Effector memory CD4-positive, alpha-beta T cell (primary cell): Measurements from ENCODE around the gene GPR141.
"Not testable (repeated sequence)": the region's sequence is repeated elsewhere in the genome, so short reads cannot be mapped to it uniquely, and the experiment has no call there.

Source experiments
- DNase-seq, 3 donors: peaks; one replicate each; pipeline ENCODE4 v3.0.0-alpha.2; 2020
- H3K27ac ChIP-seq: 2 replicates; pipeline ENCODE4 v1.7.0; 2013; ENCODE audit warnings: mild to moderate bottlenecking, low read length, moderate library complexity; ENCODE audit not compliant: insufficient read depth, poor library complexity, severe bottlenecking
- H3K27me3 ChIP-seq: replicated peaks from 2 replicates; pipeline ENCODE4 v1.7.0; 2013; ENCODE audit warnings: mild to moderate bottlenecking, low read length; ENCODE audit not compliant: insufficient read depth, control insufficient read depth, poor library complexity, severe bottlenecking
- H3K36me3 ChIP-seq: 2 replicates; pipeline ENCODE4 v1.7.0; 2013; ENCODE audit warnings: mild to moderate bottlenecking, low read length, moderate library complexity; ENCODE audit not compliant: control insufficient read depth, insufficient read depth
- H3K4me1 ChIP-seq: 2 replicates; pipeline ENCODE4 v1.7.0; 2013; ENCODE audit warnings: low read length, mild to moderate bottlenecking; ENCODE audit not compliant: control insufficient read depth, insufficient read depth, poor library complexity, severe bottlenecking
- H3K4me3 ChIP-seq: 2 replicates; pipeline ENCODE4 v1.7.0; 2013; ENCODE audit warnings: low read length, low read depth, mild to moderate bottlenecking; ENCODE audit not compliant: insufficient read depth, poor library complexity, severe bottlenecking
- H3K9me3 ChIP-seq: 2 replicates; pipeline ENCODE4 v1.7.0; 2013; ENCODE audit warnings: mild to moderate bottlenecking, low read length, moderate library complexity; ENCODE audit not compliant: control insufficient read depth

GPR141 gene

GRCh38 chr7:37684927-37685326, 1.4 kb downstream of the GPR141 start:
- no peaks in the 10 kb centered on the region for H3K27me3 ChIP-seq
- no peaks in the 10 kb centered on the region for H3K9me3 ChIP-seq
- no peak overlapping the region for H3K27ac ChIP-seq
- no peak for DNase-seq
- no peak overlapping the region for H3K4me3 ChIP-seq
- no peaks in the 10 kb centered on the region for H3K36me3 ChIP-seq
- H3K4me1 ChIP-seq, result no peaks in the 10 kb centered on the region

GRCh38 chr7:37686556-37687345, 3.2 kb downstream of the GPR141 start:
- H3K4me3 ChIP-seq, result no peak overlapping the region
- H3K36me3 ChIP-seq, result no peaks in the 10 kb centered on the region
- H3K4me1 ChIP-seq, result no peaks in the 10 kb centered on the region
- DNase-seq, result no peak
- no peak overlapping the region for H3K27ac ChIP-seq
- no peaks in the 10 kb centered on the region for H3K27me3 ChIP-seq
- H3K9me3 ChIP-seq, result no peaks in the 10 kb centered on the region

- Histone ChIP-seq H3K4me1 (no peaks in the 10 kb centered on the region), H3K27me3 (no peaks in the 10 kb centered on the region), H3K36me3 (no peaks in the 10 kb centered on the region), H3K4me3 (no peak overlapping the region), H3K9me3 (no peaks in the 10 kb centered on the region), H3K27ac (no peak overlapping the region)
- no peak for DNase-seq
Observed at GRCh38 chr7:37690206-37690605, 6.6 kb downstream of the GPR141 start.

- Histone ChIP-seq H3K27ac (no peak overlapping the region), H3K4me3 (no peak overlapping the region), H3K27me3 (no peaks in the 10 kb centered on the region), H3K4me1 (no peaks in the 10 kb centered on the region), H3K36me3 (no peaks in the 10 kb centered on the region), H3K9me3 (no peaks in the 10 kb centered on the region)
- no peak for DNase-seq
Observed at GRCh38 chr7:37694208-37695094, 10.9 kb downstream of the GPR141 start.

- Histone ChIP-seq H3K36me3 (no peaks in the 10 kb centered on the region), H3K27me3 (no peaks in the 10 kb centered on the region), H3K9me3 (no peaks in the 10 kb centered on the region), H3K4me1 (no peaks in the 10 kb centered on the region), H3K27ac (no peak overlapping the region), H3K4me3 (no peak overlapping the region)
- no peak for DNase-seq
Observed at GRCh38 chr7:37698276-37698675, 14.7 kb downstream of the GPR141 start.

GRCh38 chr7:37698782-37699181, 15.2 kb downstream of the GPR141 start:
- no peak overlapping the region for H3K27ac ChIP-seq
- no peak overlapping the region for H3K4me3 ChIP-seq
- no peaks in the 10 kb centered on the region for H3K9me3 ChIP-seq
- H3K27me3 ChIP-seq, result no peaks in the 10 kb centered on the region
- H3K36me3 ChIP-seq, result no peaks in the 10 kb centered on the region
- DNase-seq, result no peak
- no peaks in the 10 kb centered on the region for H3K4me1 ChIP-seq

GRCh38 chr7:37701769-37702168, 18.2 kb downstream of the GPR141 start:
- H3K9me3 ChIP-seq, result no peaks in the 10 kb centered on the region
- H3K4me3 ChIP-seq, result no peak overlapping the region
- no peak for DNase-seq
- H3K27me3 ChIP-seq, result no peaks in the 10 kb centered on the region
- H3K4me1 ChIP-seq, result no peaks in the 10 kb centered on the region
- H3K27ac ChIP-seq, result no peak overlapping the region
- no peaks in the 10 kb centered on the region for H3K36me3 ChIP-seq

- H3K4me1 ChIP-seq, result no peaks in the 10 kb centered on the region
- H3K4me3 ChIP-seq, result no peak overlapping the region
Observed at GRCh38 chr7:37703361-37703760, 19.8 kb downstream of the GPR141 start.

GRCh38 chr7:37704328-37704833, 20.8 kb downstream of the GPR141 start:
- not testable (repeated sequence) for H3K27me3 ChIP-seq, H3K27ac ChIP-seq, DNase-seq, H3K9me3 ChIP-seq, H3K36me3 ChIP-seq, H3K4me1 ChIP-seq, H3K4me3 ChIP-seq

More at GRCh38 chr7:37703361-37703760, 19.8 kb downstream of the GPR141 start:
- Histone ChIP-seq H3K27me3 (no peaks in the 10 kb centered on the region), H3K9me3 (no peaks in the 10 kb centered on the region), H3K36me3 (no peaks in the 10 kb centered on the region), H3K27ac (no peak overlapping the region)
- no peak for DNase-seq

- Histone ChIP-seq H3K4me1 (no peaks in the 10 kb centered on the region), H3K9me3 (no peaks in the 10 kb centered on the region), H3K36me3 (no peaks in the 10 kb centered on the region), H3K27ac (no peak overlapping the region), H3K27me3 (no peaks in the 10 kb centered on the region), H3K4me3 (no peak overlapping the region)
- no peak for DNase-seq
Observed at GRCh38 chr7:37705976-37706375, 22.4 kb downstream of the GPR141 start.
